ENCODE results near the gene RANBP9. TPM values are rescaled to one million over a fixed set of nuclear protein-coding genes. Genes with fewer than 3 reads are reported as not detected.

RANBP9 gene
- total RNA-seq, 2 donors from 2014 or later, result 43.7 to 45.4 TPM

DNA sequence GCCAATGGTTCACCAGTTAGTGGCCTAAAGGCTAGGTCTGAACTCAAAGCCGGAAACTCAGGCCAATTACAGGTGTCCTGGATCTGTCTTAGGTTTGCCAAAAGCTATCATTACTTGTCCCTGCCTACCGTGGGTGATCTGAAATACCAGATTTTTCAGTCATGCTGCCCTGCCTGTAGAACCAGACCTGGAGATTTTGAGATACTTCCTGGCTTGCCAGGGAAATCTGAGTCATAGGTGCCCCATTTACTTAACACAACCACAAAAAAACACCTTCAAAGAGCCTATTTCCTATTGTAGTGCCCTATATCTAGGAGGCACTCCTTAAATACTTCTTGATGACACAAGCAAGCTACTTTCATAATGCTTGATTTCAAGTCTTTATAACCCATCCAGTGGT lies 13.9 kb upstream of the RANBP9 start:
- Mint-ChIP-seq H3K9me3 (no peaks in the 10 kb centered on the region), H3K27me3 (ENCODE audit: insufficient read depth) (no peaks in the 10 kb centered on the region), H3K36me3 (ENCODE audit: low read depth) (no peaks in the 10 kb centered on the region), H3K4me3 (no peak overlapping the region), H3K27ac (no peak overlapping the region), H3K4me1 (no peaks in the 10 kb centered on the region)
- H3K9me3 ChIP-seq (ENCODE audit: control insufficient read depth, low read length), result no peaks in the 10 kb centered on the region
- no peaks in the 10 kb centered on the region for H3K4me1 ChIP-seq (ENCODE audit: control insufficient read depth, insufficient read depth, low read length)
- TF ChIP-seq, protein P1, sequence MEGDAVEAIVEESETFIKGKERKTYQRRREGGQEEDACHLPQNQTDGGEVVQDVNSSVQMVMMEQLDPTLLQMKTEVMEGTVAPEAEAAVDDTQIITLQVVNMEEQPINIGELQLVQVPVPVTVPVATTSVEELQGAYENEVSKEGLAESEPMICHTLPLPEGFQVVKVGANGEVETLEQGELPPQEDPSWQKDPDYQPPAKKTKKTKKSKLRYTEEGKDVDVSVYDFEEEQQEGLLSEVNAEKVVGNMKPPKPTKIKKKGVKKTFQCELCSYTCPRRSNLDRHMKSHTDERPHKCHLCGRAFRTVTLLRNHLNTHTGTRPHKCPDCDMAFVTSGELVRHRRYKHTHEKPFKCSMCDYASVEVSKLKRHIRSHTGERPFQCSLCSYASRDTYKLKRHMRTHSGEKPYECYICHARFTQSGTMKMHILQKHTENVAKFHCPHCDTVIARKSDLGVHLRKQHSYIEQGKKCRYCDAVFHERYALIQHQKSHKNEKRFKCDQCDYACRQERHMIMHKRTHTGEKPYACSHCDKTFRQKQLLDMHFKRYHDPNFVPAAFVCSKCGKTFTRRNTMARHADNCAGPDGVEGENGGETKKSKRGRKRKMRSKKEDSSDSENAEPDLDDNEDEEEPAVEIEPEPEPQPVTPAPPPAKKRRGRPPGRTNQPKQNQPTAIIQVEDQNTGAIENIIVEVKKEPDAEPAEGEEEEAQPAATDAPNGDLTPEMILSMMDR (conservative IDR thresholded peaks at IDR 0.05), result no peak
- WGBS, 2 experiments (ENCODE audit: insufficient coverage in 1 of 2, insufficient read length in 1 of 2), result 61 to 86% methylated on average over 2 of the region's 2 CpGs
- no peak overlapping the region for H3K9ac ChIP-seq (ENCODE audit: extremely low read depth, low read length, poor library complexity, severe bottlenecking)
- H3K4me3 ChIP-seq (ENCODE audit: low read length), result no peak overlapping the region
- no peaks in the 10 kb centered on the region for H3K27me3 ChIP-seq (ENCODE audit: control insufficient read depth, insufficient read depth, low read length, poor library complexity, severe bottlenecking)
- H3K36me3 ChIP-seq (ENCODE audit: control insufficient read depth, insufficient read depth, low read length), result no peaks in the 10 kb centered on the region
- no peak overlapping the region for H3K27ac ChIP-seq (ENCODE audit: low read depth, low read length)
- no peak for DNase-seq

DNA sequence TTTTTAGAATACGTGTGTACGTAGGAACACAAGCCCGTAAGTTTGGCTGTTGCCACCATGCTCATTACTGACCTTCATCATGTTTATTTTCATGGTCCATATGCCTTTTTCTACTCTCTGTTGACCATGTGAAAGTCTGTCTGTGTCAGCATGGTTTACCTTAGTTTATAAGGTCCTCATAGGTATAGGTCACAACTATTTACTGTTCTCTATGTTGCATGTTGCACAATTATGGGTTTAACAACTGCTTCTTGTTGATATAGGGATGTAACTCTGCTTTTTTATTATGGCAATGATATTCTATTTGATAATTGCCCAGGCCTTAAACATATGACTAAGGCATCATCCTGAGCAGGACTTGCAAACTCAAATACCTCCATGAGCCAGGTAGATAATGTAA lies 13.4 kb upstream of the RANBP9 start:
- no peak overlapping the region for H3K4me3 Mint-ChIP-seq
- TF ChIP-seq, protein P1 (conservative IDR thresholded peaks at IDR 0.05), result no peak
- no peaks in the 10 kb centered on the region for H3K9me3 Mint-ChIP-seq
- no peaks in the 10 kb centered on the region for H3K27me3 ChIP-seq (ENCODE audit: control insufficient read depth, insufficient read depth, low read length, poor library complexity, severe bottlenecking)
- H3K36me3 Mint-ChIP-seq (ENCODE audit: low read depth), result no peaks in the 10 kb centered on the region
- no peaks in the 10 kb centered on the region for H3K27me3 Mint-ChIP-seq (ENCODE audit: insufficient read depth)
- no peak overlapping the region for H3K27ac ChIP-seq (ENCODE audit: low read depth, low read length)
- H3K9ac ChIP-seq (ENCODE audit: extremely low read depth, low read length, poor library complexity, severe bottlenecking), result no peak overlapping the region
- H3K4me3 ChIP-seq (ENCODE audit: low read length), result no peak overlapping the region
- H3K4me1 ChIP-seq (ENCODE audit: control insufficient read depth, insufficient read depth, low read length), result no peaks in the 10 kb centered on the region
- no peaks in the 10 kb centered on the region for H3K9me3 ChIP-seq (ENCODE audit: control insufficient read depth, low read length)
- H3K36me3 ChIP-seq (ENCODE audit: control insufficient read depth, insufficient read depth, low read length), result no peaks in the 10 kb centered on the region
- H3K4me1 Mint-ChIP-seq, result no peaks in the 10 kb centered on the region
- no peak for DNase-seq
- 87 to 96% methylated on average over 3 of the region's 3 CpGs for WGBS, 2 experiments (ENCODE audit: insufficient coverage in 1 of 2, insufficient read length in 1 of 2)
- H3K27ac Mint-ChIP-seq, result no peak overlapping the region

DNA sequence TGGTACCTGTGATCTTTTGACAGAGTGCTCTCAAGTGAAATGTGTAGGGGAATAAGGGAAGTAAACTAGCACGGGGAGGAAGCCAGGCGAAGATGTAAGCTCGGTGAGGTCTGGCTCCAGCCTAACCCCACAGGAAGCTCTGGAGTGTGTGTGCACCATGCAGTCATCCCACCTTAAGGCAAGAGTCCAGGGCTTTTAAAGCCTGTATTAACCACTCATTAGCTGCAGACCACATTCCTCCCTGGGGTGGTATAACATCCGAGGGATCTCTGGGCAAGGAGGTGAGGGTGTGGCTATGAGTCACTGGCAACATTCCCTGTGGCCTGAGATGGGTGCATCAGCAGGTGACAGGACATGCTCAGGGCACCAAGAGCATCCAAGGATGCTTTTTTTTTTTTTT lies 12.5 kb upstream of the RANBP9 start:
- TF ChIP-seq, protein P1 (conservative IDR thresholded peaks at IDR 0.05), result no peak
- Mint-ChIP-seq H3K4me1 (no peaks in the 10 kb centered on the region), H3K27me3 (ENCODE audit: insufficient read depth) (peaks cover 2% of the 10 kb centered on the region), H3K4me3 (no peak overlapping the region), H3K36me3 (ENCODE audit: low read depth) (no peaks in the 10 kb centered on the region), H3K9me3 (no peaks in the 10 kb centered on the region), H3K27ac (no peak overlapping the region)
- no peaks in the 10 kb centered on the region for H3K4me1 ChIP-seq (ENCODE audit: control insufficient read depth, insufficient read depth, low read length)
- H3K4me3 ChIP-seq (ENCODE audit: low read length), result no peak overlapping the region
- no peak overlapping the region for H3K9ac ChIP-seq (ENCODE audit: extremely low read depth, low read length, poor library complexity, severe bottlenecking)
- H3K36me3 ChIP-seq (ENCODE audit: control insufficient read depth, insufficient read depth, low read length), result no peaks in the 10 kb centered on the region
- no peaks in the 10 kb centered on the region for H3K9me3 ChIP-seq (ENCODE audit: control insufficient read depth, low read length)
- 84 to 93% methylated on average over 2 to 4 of the region's 4 CpGs for WGBS, 2 experiments (ENCODE audit: insufficient coverage in 1 of 2, insufficient read length in 1 of 2)
- no peak for DNase-seq
- no peaks in the 10 kb centered on the region for H3K27me3 ChIP-seq (ENCODE audit: control insufficient read depth, insufficient read depth, low read length, poor library complexity, severe bottlenecking)
- H3K27ac ChIP-seq (ENCODE audit: low read depth, low read length), result no peak overlapping the region

Data from endodermal cell (in vitro differentiated cells).